HG03558 (cell line): ENCODE measurements around the gene KIF4B.

Source experiments
- ATAC-seq: cut with Tn5 transposase; IDR thresholded peaks from one replicate; pipeline ENCODE4 v1.9.1; 2021; ENCODE audit warnings: moderate number of reproducible peaks; ENCODE audit not compliant: unreplicated experiment; ENCODE audit errors: extremely low read depth

Gene KIF4B

DNA sequence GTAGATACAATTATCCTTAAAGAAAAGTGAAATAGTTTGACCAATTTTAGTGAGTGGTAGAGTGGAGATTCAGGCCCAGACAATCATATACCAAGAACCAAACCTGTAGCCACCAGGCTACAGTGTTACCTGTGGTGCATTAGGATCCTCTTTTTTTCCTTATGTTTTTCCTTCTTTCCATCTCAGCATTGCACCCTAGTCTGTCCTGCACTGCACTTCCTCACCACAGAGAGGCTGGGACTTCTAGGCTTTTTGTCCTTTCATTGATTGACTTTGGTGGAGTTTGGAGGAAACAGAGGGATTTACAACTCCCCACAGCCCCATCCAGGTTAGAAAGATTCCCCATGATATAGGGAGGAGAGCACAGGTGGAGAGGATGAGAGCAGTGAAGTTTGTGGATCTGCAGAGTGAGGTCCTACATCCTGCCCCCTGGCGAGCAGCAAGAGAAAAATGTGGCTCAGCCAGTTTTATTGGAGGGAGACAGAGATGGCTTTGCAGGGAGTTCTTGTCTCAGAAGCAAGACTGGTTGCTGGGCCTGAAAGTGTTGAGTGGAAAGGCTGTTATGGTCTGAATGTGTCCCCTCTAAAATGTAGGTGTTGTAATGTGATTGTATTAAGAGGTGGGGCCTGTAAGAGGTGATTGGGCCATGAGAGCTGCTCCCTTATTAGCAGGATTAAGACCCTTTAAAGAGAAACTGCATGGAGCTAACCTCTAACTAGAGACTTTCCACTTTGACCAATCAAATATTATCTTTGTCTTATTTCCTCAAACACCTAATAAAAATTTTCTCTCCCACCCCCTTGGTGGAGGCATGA, 36.2 kb downstream of the KIF4B start:
- ATAC-seq: no peak

- ATAC-seq: no peak
Observed at GRCh38 chr5:155050384-155051019, 36.9 kb downstream of the KIF4B start.

GRCh38 chr5:155052532-155052931, 39.0 kb downstream of the KIF4B start:
- ATAC-seq: no peak

GRCh38 chr5:155053501-155053900, 39.9 kb downstream of the KIF4B start:
- no peak for ATAC-seq

- ATAC-seq: no peak
Observed at GRCh38 chr5:155056644-155057269, 43.2 kb downstream of the KIF4B start.

GRCh38 chr5:155057626-155058025, 44.1 kb downstream of the KIF4B start:
- no peak for ATAC-seq

- no peak for ATAC-seq
Observed at GRCh38 chr5:155064580-155064979, 51.0 kb downstream of the KIF4B start.

DNA sequence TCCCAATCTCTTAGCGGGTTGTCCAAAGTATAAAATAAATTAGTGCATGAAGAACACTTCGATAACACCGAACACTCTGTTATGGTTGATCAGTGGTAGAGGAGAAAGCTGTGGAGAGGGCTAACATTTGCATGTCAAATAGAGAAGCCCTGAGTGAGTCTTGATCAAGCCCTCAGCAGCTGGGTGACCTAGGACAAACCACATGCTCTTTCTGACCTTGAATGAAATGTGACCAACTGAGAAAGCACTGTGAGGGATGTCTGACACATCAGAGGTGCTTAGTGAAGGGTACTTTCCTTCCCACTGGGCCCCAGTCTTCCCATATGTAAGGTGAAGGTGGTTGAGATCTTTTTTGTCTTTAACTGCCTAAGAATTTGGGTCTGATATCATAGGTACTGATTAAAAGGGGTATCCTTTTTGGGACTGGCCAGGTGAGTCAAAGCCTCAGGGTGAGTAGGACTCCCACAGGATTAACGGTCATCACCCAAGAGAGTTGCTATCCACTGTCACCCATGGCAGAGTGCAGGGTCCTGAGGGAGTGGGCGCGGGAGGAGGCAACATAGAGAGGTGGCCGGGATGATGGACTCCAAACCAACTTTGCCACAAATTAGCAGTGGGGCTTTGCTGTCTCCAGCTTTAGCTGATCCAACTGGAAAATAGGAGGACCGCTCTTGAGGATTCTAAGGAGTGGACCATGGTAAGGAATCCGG, 53.5 kb downstream of the KIF4B start:
- ATAC-seq: no peak
